Thymus (tissue), 11 donors: ENCODE data around the gene RETN. TPM values are rescaled to one million over a fixed set of nuclear protein-coding genes. Genes with fewer than 3 reads are reported as not detected.
A peak's percentile ranks its signal among the peaks of the same experiment; 100 is the strongest.

ENCODE experiments used
- DNase-seq, 9 donors: peaks; one replicate each; pipeline ENCODE4 v3.0.0-alpha.2; 2013; ENCODE audit warnings: low spot score in 9 of 9, low read depth in 6 of 9, missing footprints in 1 of 9
- H3K27ac ChIP-seq, 2 donors: one replicate each; pipeline ENCODE4 v1.5.1; 2013; ENCODE audit warnings: control low read depth in 1 of 2, low read depth in 1 of 2, low read length in 1 of 2, mild to moderate bottlenecking in 1 of 2, moderate library complexity in 1 of 2
- H3K27me3 ChIP-seq, 2 donors: one replicate each; pipeline ENCODE4 v1.5.1; 2013; ENCODE audit warnings: low read length in 1 of 2; ENCODE audit not compliant: control insufficient read depth in 2 of 2, insufficient read depth in 1 of 2
- H3K36me3 ChIP-seq, 2 donors: one replicate each; pipeline ENCODE4 v1.5.1; 2013; ENCODE audit warnings: low read length in 1 of 2, mild to moderate bottlenecking in 1 of 2, moderate library complexity in 1 of 2; ENCODE audit not compliant: control insufficient read depth in 2 of 2, insufficient read depth in 2 of 2
- H3K4me1 ChIP-seq, 2 donors: one replicate each; pipeline ENCODE4 v1.5.1; 2013; ENCODE audit warnings: low read length in 2 of 2; ENCODE audit not compliant: control insufficient read depth in 2 of 2, insufficient read depth in 2 of 2
- H3K4me3 ChIP-seq, 2 donors: one replicate each; pipeline ENCODE4 v1.5.1; 2013; ENCODE audit warnings: low read length in 2 of 2, control low read depth in 1 of 2, mild to moderate bottlenecking in 1 of 2
- H3K9me3 ChIP-seq, 2 donors: one replicate each; pipeline ENCODE4 v1.5.1; 2013; ENCODE audit warnings: low read length in 1 of 2, mild to moderate bottlenecking in 1 of 2; ENCODE audit not compliant: control insufficient read depth in 2 of 2, insufficient read depth in 1 of 2
- WGBS: extraction: QIAGEN DNeasy Blood & Tissue Kit; methylation state at CpG from one replicate; pipeline ENCODE4 v1.1.7; 2013; 5-methylcytosine and 5-hydroxymethylcytosine counted together
- polyA plus RNA-seq: library from polyadenylated mRNA; stranded (reverse); fragments of 200-250 nt; gene quantifications from one replicate; pipeline ENCODE4 v1.2.3, GENCODE V29; 2013
- total RNA-seq: library from RNA; stranded (reverse); fragments of 120-200 nt; gene quantifications from one replicate; pipeline ENCODE4 v1.2.4, GENCODE V29; 2013
- donor health status: healthy.

Gene RETN
- total and polyA plus RNA-seq, 2 donors = 9.5 to 33.1 TPM

- H3K36me3 ChIP-seq = peaks cover 34 to 38% of the 10 kb centered on the region in 2 donors
- H3K4me3 ChIP-seq = peak within 1 kb of the TSS; percentile 86 to 96
- peaks cover 0 to 8% of the 10 kb centered on the region in 2 donors for H3K9me3 ChIP-seq
- H3K27me3 ChIP-seq = no peaks in the 10 kb centered on the region
- peak within 1 kb of the TSS; percentile 91 to 92 for H3K27ac ChIP-seq
- DNase-seq = peak in 8 of 9 donors; percentile 60 to 94 (median 86)
- H3K4me1 ChIP-seq = peaks cover 34 to 63% of the 10 kb centered on the region in 2 donors
- WGBS = 5% methylated on average over 61 of the region's 61 CpGs
Measured at GRCh38 chr19:7636691-7637373, 32.0 kb upstream of the RETN start, which contains the start of gene STXBP2. TSS of gene STXBP2 (plus strand) at chr19:7637110. CDS start at chr19:7637150, 40 bp downstream.

DNA sequence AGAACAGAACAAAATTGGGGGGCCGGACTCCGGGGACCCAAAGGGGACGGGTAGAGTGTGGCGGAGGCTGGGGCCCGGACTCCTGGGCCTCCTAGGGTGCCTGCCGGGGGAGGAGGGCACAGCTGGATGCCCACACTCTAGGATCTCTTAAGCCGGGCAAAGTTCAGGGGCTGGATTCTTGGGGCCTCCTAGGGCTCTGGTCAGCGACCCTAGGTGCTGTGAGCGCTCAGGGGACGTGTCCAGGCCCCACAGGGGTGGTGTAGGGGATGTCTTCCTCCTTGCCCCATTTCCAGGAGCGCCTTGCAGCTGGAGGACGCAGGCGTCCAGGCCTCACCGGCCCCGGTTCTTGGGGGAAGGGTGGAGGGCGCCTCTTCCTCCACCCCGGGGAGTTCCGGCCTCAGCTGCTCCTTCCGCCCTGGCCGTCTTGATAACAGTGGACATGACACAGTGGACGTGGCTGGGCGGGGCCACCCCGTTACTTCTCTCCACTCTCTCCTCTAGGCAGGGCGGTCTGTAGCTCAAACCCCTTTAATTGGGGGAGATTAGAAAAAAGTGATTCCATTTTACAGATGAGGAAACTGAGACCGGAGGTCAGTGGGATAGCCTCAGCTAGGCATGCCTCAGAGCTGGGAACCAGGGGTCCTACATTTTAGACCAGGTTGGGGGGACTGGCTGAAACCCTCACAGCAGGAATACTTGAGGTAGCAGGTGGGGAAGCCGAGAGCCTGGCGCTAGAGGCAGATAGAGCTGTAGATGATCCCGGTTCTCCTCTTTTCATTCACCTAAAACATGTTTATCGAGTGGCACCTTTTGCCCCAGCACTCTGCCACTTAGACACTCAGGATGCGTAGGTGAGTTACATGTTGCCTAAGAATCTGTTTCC lies 31.2 kb upstream of the RETN start:
- no peaks in the 10 kb centered on the region for H3K27me3 ChIP-seq
- WGBS = 51% methylated on average over 30 of the region's 30 CpGs
- DNase-seq = peak in 2 of 9 donors; percentile 23 to 53

DNA sequence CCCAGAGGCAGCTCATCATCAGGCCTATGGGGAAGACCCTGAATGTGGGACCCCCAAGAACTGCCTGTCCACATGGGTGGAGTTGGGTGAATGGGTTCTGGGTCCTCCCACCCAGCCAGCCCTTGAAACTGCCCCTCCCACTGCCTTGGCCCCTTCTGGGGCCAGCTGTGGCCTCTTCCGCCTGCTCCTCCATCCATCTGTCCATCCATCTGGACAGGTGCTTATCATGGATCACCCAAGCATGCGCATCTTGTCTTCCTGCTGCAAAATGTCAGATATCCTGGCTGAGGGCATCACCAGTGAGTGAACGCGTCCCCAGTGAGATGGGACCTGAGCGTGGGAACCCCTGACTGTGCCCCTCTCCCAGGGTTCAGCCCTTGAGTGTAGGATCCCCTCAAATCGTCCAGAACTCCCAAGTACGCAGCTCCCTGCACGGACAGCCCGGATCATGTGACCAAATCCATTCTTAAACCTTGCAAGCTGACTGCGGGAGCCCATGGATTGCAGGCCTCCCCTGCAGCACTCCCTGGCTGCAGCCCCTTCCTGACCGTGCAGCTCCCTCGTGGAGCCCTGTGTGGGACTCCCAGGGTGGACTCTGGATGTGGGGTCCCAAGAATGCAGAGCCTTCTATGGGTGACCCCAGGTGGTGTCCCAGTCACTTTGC lies 29.9 kb upstream of the RETN start:
- no peak for DNase-seq

More for the DNA sequence above, 31.2 kb upstream of the RETN start:
- Histone ChIP-seq H3K36me3 (peaks cover 34 to 38% of the 10 kb centered on the region in 2 donors), H3K9me3 (peaks cover 1 to 9% of the 10 kb centered on the region in 2 donors), H3K27ac (peak overlapping the region; percentile 86 to 92), H3K4me3 (peak overlapping the region; percentile 86 to 96), H3K4me1 (peaks cover 41 to 71% of the 10 kb centered on the region in 2 donors)

DNA sequence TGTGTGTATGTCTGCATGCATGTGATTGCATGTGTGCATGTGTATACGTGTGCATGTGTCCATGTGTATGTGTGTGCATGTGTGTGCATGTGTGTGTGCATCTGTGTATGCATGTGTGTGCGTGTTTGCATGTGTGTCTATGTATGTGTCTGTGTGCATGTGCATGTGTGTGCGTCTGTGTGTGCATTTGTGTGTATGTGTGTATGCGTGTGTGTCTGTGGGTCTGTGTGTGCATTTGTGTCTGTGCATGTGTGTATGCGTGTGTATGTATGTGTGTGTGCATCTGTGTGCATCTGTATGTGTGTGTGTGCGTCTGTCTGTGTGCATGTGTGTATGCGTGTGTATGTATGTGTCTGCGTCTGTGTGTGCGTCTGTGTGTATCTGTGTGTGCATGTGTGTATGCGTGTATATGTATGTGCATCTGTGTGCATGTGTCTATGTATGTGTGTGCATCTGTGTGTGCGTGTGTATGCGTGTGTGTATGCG lies 28.9 kb upstream of the RETN start:
- Histone ChIP-seq H3K4me3 (no peak overlapping the region), H3K9me3 (peaks cover 1 to 26% of the 10 kb centered on the region in 2 donors), H3K27ac (no peak overlapping the region), H3K36me3 (peaks cover 42 to 46% of the 10 kb centered on the region in 2 donors), H3K4me1 (peaks cover 42 to 78% of the 10 kb centered on the region in 2 donors), H3K27me3 (no peaks in the 10 kb centered on the region)
- WGBS = 97% methylated on average over 13 of the region's 13 CpGs
- no peak for DNase-seq

More for the DNA sequence above, 29.9 kb upstream of the RETN start:
- Histone ChIP-seq H3K9me3 (peaks cover 1 to 17% of the 10 kb centered on the region in 2 donors), H3K36me3 (peaks cover 35 to 38% of the 10 kb centered on the region in 2 donors), H3K27ac (no peak overlapping the region), H3K27me3 (no peaks in the 10 kb centered on the region), H3K4me1 (peaks cover 46 to 72% of the 10 kb centered on the region in 2 donors), H3K4me3 (no peak overlapping the region)
- 97% methylated on average over 12 of the region's 12 CpGs for WGBS

- no peak for DNase-seq
- 99% methylated on average over 11 of the region's 11 CpGs for WGBS
- H3K4me3 ChIP-seq = no peak overlapping the region
- H3K27ac ChIP-seq = no peak overlapping the region
- no peaks in the 10 kb centered on the region for H3K27me3 ChIP-seq
- H3K36me3 ChIP-seq = peaks cover 50 to 51% of the 10 kb centered on the region in 2 donors
- H3K4me1 ChIP-seq = peaks cover 45 to 87% of the 10 kb centered on the region in 2 donors
- H3K9me3 ChIP-seq = peaks cover 1 to 29% of the 10 kb centered on the region in 2 donors
Measured at GRCh38 chr19:7640803-7641202, 28.0 kb upstream of the RETN start.

- H3K9me3 ChIP-seq = peaks cover 1 to 25% of the 10 kb centered on the region in 2 donors
- no peaks in the 10 kb centered on the region for H3K27me3 ChIP-seq
- peaks cover 40 to 90% of the 10 kb centered on the region in 2 donors for H3K4me1 ChIP-seq
- peaks cover 57 to 59% of the 10 kb centered on the region in 2 donors for H3K36me3 ChIP-seq
- no peak overlapping the region for H3K4me3 ChIP-seq
- no peak for DNase-seq
- 97% methylated on average over 43 of the region's 43 CpGs for WGBS
- peak overlapping the region in 1 of 2 donors; percentile 11 for H3K27ac ChIP-seq
Measured at GRCh38 chr19:7641290-7642276, 27.3 kb upstream of the RETN start.

- peaks cover 65 to 67% of the 10 kb centered on the region in 2 donors for H3K36me3 ChIP-seq
- H3K4me3 ChIP-seq = no peak overlapping the region
- peaks cover 39 to 90% of the 10 kb centered on the region in 2 donors for H3K4me1 ChIP-seq
- peak overlapping the region; percentile 69 to 96 for H3K27ac ChIP-seq
- 96% methylated on average over 27 of the region's 27 CpGs for WGBS
- no peaks in the 10 kb centered on the region for H3K27me3 ChIP-seq
- DNase-seq = no peak
- peaks cover 1 to 23% of the 10 kb centered on the region in 2 donors for H3K9me3 ChIP-seq
Measured at GRCh38 chr19:7642295-7643030, 26.4 kb upstream of the RETN start.
